ENCODE data around the gene KRTAP10-10. TPM values are rescaled to one million over a fixed set of nuclear protein-coding genes. Genes with fewer than 3 reads are reported as not detected.

KRTAP10-10 gene
- total and polyA plus RNA-seq, 2 experiments from 2014 or later: not detected

- Histone ChIP-seq H3K36me3 (replicated peaks; ENCODE audit: insufficient read depth, low read depth) (no peaks in the 10 kb centered on the region), H3K4me3 (no peak overlapping the region), H2AFZ (no peak overlapping the region), H3K79me2 (no peaks in the 10 kb centered on the region), H3K4me2 (no peak overlapping the region), H3K9me2 (replicated peaks; ENCODE audit: insufficient read depth) (no peaks in the 10 kb centered on the region), H3K9me3 (ENCODE audit: low read depth) (peaks cover 4% of the 10 kb centered on the region), H3K27ac (no peak overlapping the region), H3K27me3 (no peaks in the 10 kb centered on the region), H4K20me1 (ENCODE audit: insufficient read depth, poor library complexity, severe bottlenecking) (no peaks in the 10 kb centered on the region), H3K4me1 (ENCODE audit: insufficient read depth) (no peaks in the 10 kb centered on the region)
- WGBS (ENCODE audit: low lambda C conversion rate, missing lambda C conversion rate): 68% methylated on average over 8 of the region's 8 CpGs
- DNase-seq (ENCODE audit: low spot score): no peak
- TF ChIP-seq EZH2phosphoT487 (IDR thresholded peaks at IDR 0.05; ENCODE audit: low read depth, severe bottlenecking, unreplicated experiment): no peak
- no peak for TF ChIP-seq CTCF (IDR thresholded peaks at IDR 0.05; ENCODE audit: poor library complexity)
- no peak for TF ChIP-seq EZH2 (IDR thresholded peaks at IDR 0.05; ENCODE audit: borderline replicate concordance)
These were observed 10.0 kb downstream of the KRTAP10-10 start for GRCh38 chr21:44647222-44647552.

- 89% methylated on average over 33 of the region's 33 CpGs for WGBS (ENCODE audit: low lambda C conversion rate, missing lambda C conversion rate)
- H3K27me3 ChIP-seq: no peaks in the 10 kb centered on the region
- no peak for DNase-seq (ENCODE audit: low spot score)
- no peak overlapping the region for H3K4me2 ChIP-seq
- H3K27ac ChIP-seq: no peak overlapping the region
- H2AFZ ChIP-seq: no peak overlapping the region
- no peaks in the 10 kb centered on the region for H3K9me2 ChIP-seq (replicated peaks; ENCODE audit: insufficient read depth)
- H3K4me3 ChIP-seq: no peak overlapping the region
- H3K9me3 ChIP-seq (ENCODE audit: low read depth): peaks cover 4% of the 10 kb centered on the region
- H4K20me1 ChIP-seq (ENCODE audit: insufficient read depth, poor library complexity, severe bottlenecking): no peaks in the 10 kb centered on the region
- H3K4me1 ChIP-seq (ENCODE audit: insufficient read depth): no peaks in the 10 kb centered on the region
- H3K79me2 ChIP-seq: no peaks in the 10 kb centered on the region
- TF ChIP-seq CTCF (IDR thresholded peaks at IDR 0.05; ENCODE audit: poor library complexity): no peak
- no peaks in the 10 kb centered on the region for H3K36me3 ChIP-seq (replicated peaks; ENCODE audit: insufficient read depth, low read depth)
These were observed 11.6 kb downstream of the KRTAP10-10 start for GRCh38 chr21:44648557-44649311.

- Histone ChIP-seq H3K9me2 (replicated peaks; ENCODE audit: insufficient read depth) (no peaks in the 10 kb centered on the region), H3K36me3 (replicated peaks; ENCODE audit: insufficient read depth, low read depth) (no peaks in the 10 kb centered on the region), H3K4me2 (no peak overlapping the region), H3K27ac (no peak overlapping the region), H3K79me2 (no peaks in the 10 kb centered on the region), H4K20me1 (ENCODE audit: insufficient read depth, poor library complexity, severe bottlenecking) (no peaks in the 10 kb centered on the region), H3K27me3 (no peaks in the 10 kb centered on the region), H3K9me3 (ENCODE audit: low read depth) (peaks cover under 1% of the 10 kb centered on the region), H3K4me1 (ENCODE audit: insufficient read depth) (no peaks in the 10 kb centered on the region), H3K4me3 (no peak overlapping the region), H2AFZ (no peak overlapping the region)
- 91% methylated on average over 18 of the region's 18 CpGs for WGBS (ENCODE audit: low lambda C conversion rate, missing lambda C conversion rate)
- DNase-seq (ENCODE audit: low spot score): no peak
- TF ChIP-seq EZH2 (IDR thresholded peaks at IDR 0.05; ENCODE audit: borderline replicate concordance) (no peak), CTCF (IDR thresholded peaks at IDR 0.05; ENCODE audit: poor library complexity) (no peak), EZH2phosphoT487 (IDR thresholded peaks at IDR 0.05; ENCODE audit: low read depth, severe bottlenecking, unreplicated experiment) (no peak)
These were observed 12.5 kb downstream of the KRTAP10-10 start for GRCh38 chr21:44649521-44650100.

Data from hepatocyte (in vitro differentiated cells).